Prostate gland (tissue), 2 donors: ENCODE data around the gene RNF148.

ENCODE experiments used
- CTCF ChIP-seq, 4 experiments: fragments of 200-600 bp in 2 of 4; fragments of 450-650 bp in 2 of 4; sonication (generic) in 2 of 4; IDR thresholded peaks; 1 replicate in 3 of 4; 2 replicates in 1 of 4; pipeline ENCODE4 v1.5.1; 2016 to 2019; ENCODE audit warnings: antibody characterized with exemption in 4 of 4, mild to moderate bottlenecking in 2 of 4, moderate library complexity in 2 of 4
- POLR2AphosphoS5 ChIP-seq: sonication (generic); formaldehyde crosslinking; IDR thresholded peaks from one replicate; pipeline ENCODE4 v1.6.1; 2017; ENCODE audit warnings: antibody characterized with exemption

DNA sequence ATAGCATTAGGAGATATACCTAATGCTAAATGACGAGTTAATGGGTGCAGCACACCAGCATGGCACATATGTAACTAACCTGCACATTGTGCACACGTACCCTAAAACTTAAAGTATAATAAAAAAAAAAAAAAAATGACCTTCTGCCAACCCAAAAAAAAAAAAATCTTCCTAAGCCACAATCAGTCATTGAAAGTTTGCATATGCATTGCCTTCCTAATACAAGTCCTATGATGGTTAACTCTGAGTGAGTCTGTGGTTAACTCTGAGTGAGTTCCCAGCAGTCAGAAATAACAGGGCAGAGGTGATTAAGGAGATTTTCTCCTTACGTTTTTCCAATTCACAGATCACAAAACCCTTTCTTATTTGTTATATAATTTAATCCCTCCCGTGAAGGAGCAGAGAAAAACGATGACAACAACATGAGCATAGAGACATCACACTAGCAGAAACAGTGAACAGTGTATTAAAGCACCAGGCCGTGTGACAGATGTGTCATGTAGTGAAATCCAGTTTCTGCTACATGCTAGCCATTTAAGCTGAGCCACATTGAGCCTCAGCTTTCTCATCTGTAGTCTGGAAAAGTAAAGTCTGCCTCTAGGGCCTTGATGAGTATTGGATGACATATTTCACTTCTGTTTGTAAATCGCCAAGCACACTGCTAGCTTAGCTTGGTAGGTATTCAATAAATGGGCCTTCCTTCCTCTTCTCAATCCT lies 7.4 kb upstream of the RNF148 start:
- TF ChIP-seq CTCF (IDR thresholded peaks at IDR 0.05): no peak
- TF ChIP-seq POLR2AphosphoS5: no peak
